Stimulated activated CD4-positive, alpha-beta T cell treated with anti-CD3 and anti-CD28 coated beads, TNF-alpha, amount 100 ng/mL, for 4 hours (primary cell): ENCODE results near the gene BAZ2B.

Experiments used
- DNase-seq, 3 experiments: peaks; one replicate each; pipeline ENCODE4 v3.0.0-alpha.2; 2020; ENCODE audit warnings: low read depth in 3 of 3

The BAZ2B gene

GRCh38 chr2:159615367-159616285 is 722 bp downstream of the BAZ2B start:
- peak in 2 of 3 experiments; percentile 8 to 16 for DNase-seq

- no peak for DNase-seq
Observed at GRCh38 chr2:159614534-159615366, 1.6 kb downstream of the BAZ2B start.

- DNase-seq = no peak
Observed at GRCh38 chr2:159613651-159614285, 2.6 kb downstream of the BAZ2B start.

GRCh38 chr2:159613091-159613490 is 3.3 kb downstream of the BAZ2B start:
- no peak for DNase-seq

GRCh38 chr2:159612255-159612901 is 4.0 kb downstream of the BAZ2B start:
- no peak for DNase-seq

- DNase-seq = no peak
Observed at GRCh38 chr2:159609811-159610549, 6.4 kb downstream of the BAZ2B start.

GRCh38 chr2:159608723-159609308 is 7.5 kb downstream of the BAZ2B start:
- no peak for DNase-seq

GRCh38 chr2:159608108-159608507 is 8.2 kb downstream of the BAZ2B start:
- no peak for DNase-seq

GRCh38 chr2:159606287-159606686 is 10.1 kb downstream of the BAZ2B start:
- DNase-seq = no peak

GRCh38 chr2:159605441-159606178 is 10.7 kb downstream of the BAZ2B start:
- DNase-seq = no peak

GRCh38 chr2:159604159-159604558 is 12.2 kb downstream of the BAZ2B start:
- DNase-seq = no peak

GRCh38 chr2:159600752-159601151 is 15.6 kb downstream of the BAZ2B start:
- no peak for DNase-seq

GRCh38 chr2:159595410-159596046 is 20.8 kb downstream of the BAZ2B start:
- DNase-seq = no peak

- DNase-seq = no peak
Observed at GRCh38 chr2:159592441-159592840, 23.9 kb downstream of the BAZ2B start.

- DNase-seq = no peak
Observed at GRCh38 chr2:159591221-159591620, 25.1 kb downstream of the BAZ2B start.

- no peak for DNase-seq
Observed at GRCh38 chr2:159589286-159589685, 27.1 kb downstream of the BAZ2B start.

GRCh38 chr2:159586034-159586433 is 30.3 kb downstream of the BAZ2B start:
- DNase-seq = no peak

- no peak for DNase-seq
Observed at GRCh38 chr2:159585622-159586021, 30.7 kb downstream of the BAZ2B start.

GRCh38 chr2:159584796-159585195 is 31.6 kb downstream of the BAZ2B start:
- no peak for DNase-seq
